HuH-7.5 (cell line): ENCODE measurements around the gene MATN1.
"Not testable (repeated sequence)": the region's sequence is repeated elsewhere in the genome, so short reads cannot be mapped to it uniquely, and the experiment has no call there.

Experiments
- DNase-seq: peaks from one replicate; pipeline ENCODE4 v3.0.0; 2011; ENCODE audit warnings: low spot score

The MATN1 gene

GRCh38 chr1:30723331-30723755, at the start of gene MATN1:
TSS of gene MATN1 (minus strand) at chr1:30723585. CDS start at chr1:30723551, 34 bp downstream.
- no peak for DNase-seq

- no peak for DNase-seq
Observed at GRCh38 chr1:30771005-30771404, 47.6 kb upstream of the MATN1 start.

- no peak for DNase-seq
Observed at GRCh38 chr1:30770150-30770549, 46.8 kb upstream of the MATN1 start.

- no peak for DNase-seq
Observed at GRCh38 chr1:30768830-30769718, 45.7 kb upstream of the MATN1 start.

- no peak for DNase-seq
Observed at GRCh38 chr1:30768159-30768829, 44.9 kb upstream of the MATN1 start.

- not testable (repeated sequence) for DNase-seq
Observed at GRCh38 chr1:30766948-30767347, 43.6 kb upstream of the MATN1 start.

GRCh38 chr1:30765556-30766434, 42.4 kb upstream of the MATN1 start:
- no peak for DNase-seq

GRCh38 chr1:30764939-30765555, 41.7 kb upstream of the MATN1 start:
- DNase-seq: no peak

GRCh38 chr1:30764396-30764795, 41.0 kb upstream of the MATN1 start:
- no peak for DNase-seq

- no peak for DNase-seq
Observed at GRCh38 chr1:30763651-30764248, 40.4 kb upstream of the MATN1 start.

- DNase-seq: no peak
Observed at GRCh38 chr1:30762930-30763650, 39.7 kb upstream of the MATN1 start.

GRCh38 chr1:30762152-30762929, 39.0 kb upstream of the MATN1 start:
- DNase-seq: no peak

GRCh38 chr1:30761381-30762151, 38.2 kb upstream of the MATN1 start:
- DNase-seq: no peak

- no peak for DNase-seq
Observed at GRCh38 chr1:30760596-30761324, 37.4 kb upstream of the MATN1 start.

GRCh38 chr1:30759718-30760281, 36.4 kb upstream of the MATN1 start:
- no peak for DNase-seq

GRCh38 chr1:30758785-30759380, 35.5 kb upstream of the MATN1 start:
- DNase-seq: no peak

GRCh38 chr1:30758121-30758688, 34.8 kb upstream of the MATN1 start:
- DNase-seq: no peak
